Thoracic aorta (tissue), 2 donors: ENCODE data around the gene PRDM1. TPM values are rescaled to one million over a fixed set of nuclear protein-coding genes. Genes with fewer than 3 reads are reported as not detected.

Experiments used
- ATAC-seq: fragments of 150-250 bp; one replicate; pipeline ENCODE4 v1.8.0; 2017; ENCODE audit warnings: low read depth; ENCODE audit not compliant: insufficient number of reproducible peaks, low FRiP score
- DNase-seq: peaks from one replicate; pipeline ENCODE4 v3.0.0-alpha.2; 2020; ENCODE audit warnings: low spot score
- H3K27ac ChIP-seq, 2 donors: fragments of 200-600 bp; sonication (generic); 1 replicate in 1 of 2; 2 replicates in 1 of 2; pipeline ENCODE4 v1.5.1; 2016; ENCODE audit warnings: mild to moderate bottlenecking in 2 of 2, moderate library complexity in 2 of 2
- H3K27me3 ChIP-seq: fragments of 200-600 bp; sonication (generic); replicated peaks from 2 replicates; pipeline ENCODE4 v1.6.0; 2016; ENCODE audit warnings: mild to moderate bottlenecking; ENCODE audit not compliant: insufficient read depth
- H3K36me3 ChIP-seq: fragments of 200-600 bp; sonication (generic); one replicate; pipeline ENCODE4 v1.5.1; 2016
- H3K4me1 ChIP-seq, 2 donors: fragments of 200-600 bp; sonication (generic); 1 replicate in 1 of 2; 2 replicates in 1 of 2; pipeline versions ENCODE4 v1.5.1 to v1.6.0; 2016; ENCODE audit warnings: low read depth in 2 of 2, mild to moderate bottlenecking in 1 of 2; ENCODE audit not compliant: control insufficient read depth in 1 of 2
- H3K4me3 ChIP-seq: fragments of 200-600 bp; sonication (generic); 2 replicates; pipeline ENCODE4 v1.5.1; 2016; ENCODE audit warnings: mild to moderate bottlenecking
- H3K9me3 ChIP-seq: fragments of 200-600 bp; sonication (generic); 2 replicates; pipeline ENCODE4 v1.5.1; 2016
- total RNA-seq, 2 donors: library from RNA; depleted of rRNA; stranded (reverse); fragments of >200 nt; gene quantifications; one replicate each; pipeline versions ENCODE4 v1.1.0 to v1.2.3, GENCODE V29; 2016
- TF ChIP-seq, protein P1 (sequence below): fragments of 200-600 bp; sonication (generic); IDR thresholded peaks from one replicate; pipeline ENCODE4 v1.5.1; 2019; ENCODE audit warnings: antibody characterized with exemption

Gene PRDM1
- total RNA-seq, result 1 to 10 TPM; 4.1 to 7.9 TPM

DNA sequence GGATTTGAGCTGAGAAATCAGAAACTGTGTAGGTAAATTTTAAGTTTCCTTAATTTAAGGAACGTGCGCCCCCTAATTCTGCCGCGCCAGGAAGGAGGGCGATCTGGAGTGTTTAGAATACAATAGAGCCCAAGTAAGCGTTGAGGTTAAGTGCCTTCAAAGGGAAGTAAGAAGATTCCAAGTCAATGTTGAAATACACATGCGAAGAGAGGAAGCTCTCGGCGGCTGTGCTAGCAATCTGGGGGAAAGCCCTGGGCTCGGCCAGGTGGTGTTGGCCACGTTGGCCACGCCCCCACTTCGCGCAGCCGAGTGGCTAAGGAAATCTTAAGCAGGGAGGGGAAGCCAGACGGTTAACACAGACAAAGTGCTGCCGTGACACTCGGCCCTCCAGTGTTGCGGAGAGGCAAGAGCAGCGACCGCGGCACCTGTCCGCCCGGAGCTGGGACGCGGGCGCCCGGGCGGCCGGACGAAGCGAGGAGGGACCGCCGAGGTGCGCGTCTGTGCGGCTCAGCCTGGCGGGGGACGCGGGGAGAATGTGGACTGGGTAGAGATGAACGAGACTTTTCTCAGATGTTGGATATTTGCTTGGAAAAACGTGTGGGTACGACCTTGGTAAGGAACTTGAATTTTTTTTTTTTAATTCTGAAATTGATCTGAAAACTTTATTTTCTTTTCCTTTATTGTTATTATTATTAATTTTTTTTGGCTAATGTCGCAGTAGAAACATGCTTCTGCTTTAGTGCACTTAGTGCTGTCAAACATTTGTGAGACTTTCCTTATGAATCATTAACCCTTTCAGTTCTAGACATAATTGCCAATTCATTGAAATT lies at the start of gene PRDM1:
TSS of gene PRDM1 (plus strand) at position 353 of the 830 bp plus-strand sequence. CDS start at position 571, 218 bp downstream.
- TF ChIP-seq, protein P1, sequence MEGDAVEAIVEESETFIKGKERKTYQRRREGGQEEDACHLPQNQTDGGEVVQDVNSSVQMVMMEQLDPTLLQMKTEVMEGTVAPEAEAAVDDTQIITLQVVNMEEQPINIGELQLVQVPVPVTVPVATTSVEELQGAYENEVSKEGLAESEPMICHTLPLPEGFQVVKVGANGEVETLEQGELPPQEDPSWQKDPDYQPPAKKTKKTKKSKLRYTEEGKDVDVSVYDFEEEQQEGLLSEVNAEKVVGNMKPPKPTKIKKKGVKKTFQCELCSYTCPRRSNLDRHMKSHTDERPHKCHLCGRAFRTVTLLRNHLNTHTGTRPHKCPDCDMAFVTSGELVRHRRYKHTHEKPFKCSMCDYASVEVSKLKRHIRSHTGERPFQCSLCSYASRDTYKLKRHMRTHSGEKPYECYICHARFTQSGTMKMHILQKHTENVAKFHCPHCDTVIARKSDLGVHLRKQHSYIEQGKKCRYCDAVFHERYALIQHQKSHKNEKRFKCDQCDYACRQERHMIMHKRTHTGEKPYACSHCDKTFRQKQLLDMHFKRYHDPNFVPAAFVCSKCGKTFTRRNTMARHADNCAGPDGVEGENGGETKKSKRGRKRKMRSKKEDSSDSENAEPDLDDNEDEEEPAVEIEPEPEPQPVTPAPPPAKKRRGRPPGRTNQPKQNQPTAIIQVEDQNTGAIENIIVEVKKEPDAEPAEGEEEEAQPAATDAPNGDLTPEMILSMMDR, result no peak
- ATAC-seq (no peak), DNase-seq (no peak)
- Histone ChIP-seq H3K27me3 (peaks cover 4% of the 10 kb centered on the region), H3K4me1 (peaks cover 8 to 26% of the 10 kb centered on the region in 2 donors), H3K9me3 (no peaks in the 10 kb centered on the region), H3K36me3 (no peaks in the 10 kb centered on the region), H3K27ac (peak within 1 kb of the TSS in 1 of 2 donors; percentile 26), H3K4me3 (peak within 1 kb of the TSS; percentile 69)

DNA sequence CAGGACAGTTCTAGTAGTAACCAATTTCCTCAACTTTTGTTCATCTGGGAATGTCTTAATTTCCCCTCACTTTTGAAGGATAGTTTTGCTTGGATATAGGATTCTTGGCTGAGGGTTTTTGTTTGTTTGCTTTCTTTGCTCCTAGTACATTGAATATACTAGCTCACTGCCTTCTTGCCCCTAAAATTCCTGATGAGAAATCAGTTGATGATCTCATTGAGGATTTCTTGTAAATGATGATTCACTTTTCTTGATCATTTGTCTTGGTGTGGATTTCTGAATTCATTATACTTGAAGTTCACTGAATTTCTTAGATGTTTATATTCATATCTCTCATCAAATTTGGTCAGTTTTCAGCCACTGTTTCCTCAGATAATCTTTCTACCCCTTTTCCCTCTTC lies 49.1 kb upstream of the PRDM1 start:
- H3K36me3 ChIP-seq, result no peaks in the 10 kb centered on the region
- no peaks in the 10 kb centered on the region for H3K27me3 ChIP-seq
- TF ChIP-seq, protein P1, result no peak
- no peak for DNase-seq
- no peak overlapping the region for H3K4me3 ChIP-seq
- H3K4me1 ChIP-seq, result no peaks in the 10 kb centered on the region
- no peak overlapping the region for H3K27ac ChIP-seq
- H3K9me3 ChIP-seq, result no peaks in the 10 kb centered on the region
- ATAC-seq, result no peak

DNA sequence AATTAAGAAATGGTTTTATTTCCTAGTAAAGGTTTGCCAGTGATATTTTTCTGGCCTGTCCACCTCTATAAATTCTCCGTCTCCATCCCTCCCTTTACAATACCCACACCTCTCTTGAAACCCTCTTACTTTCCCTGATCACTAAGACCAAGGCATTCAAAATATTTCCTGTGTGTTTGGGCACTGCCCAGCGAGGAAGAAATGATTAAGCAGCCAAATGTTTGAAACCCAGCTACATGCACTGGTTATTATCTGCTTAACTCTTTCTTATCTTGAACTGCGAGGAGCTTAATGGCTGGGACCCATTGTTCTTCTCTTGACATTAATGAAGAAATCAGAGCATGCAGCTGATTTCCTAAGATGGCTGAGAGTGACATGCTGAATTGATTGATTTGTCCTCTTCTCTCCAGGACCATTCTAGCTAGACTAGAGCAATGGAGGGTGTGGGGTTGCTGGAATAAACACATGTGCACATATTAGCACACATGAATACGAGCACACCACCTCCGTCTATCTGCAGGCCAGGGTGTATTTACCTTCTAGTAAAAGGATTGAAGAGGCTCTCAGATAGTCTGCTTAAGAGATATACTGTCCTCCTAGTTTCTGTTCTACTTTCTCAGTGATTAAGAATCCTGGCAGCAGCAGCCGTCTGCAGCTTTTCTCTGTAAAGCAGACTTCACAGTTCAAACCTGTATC lies 46.1 kb upstream of the PRDM1 start:
- no peak overlapping the region for H3K27ac ChIP-seq
- TF ChIP-seq, protein P1, result no peak
- no peaks in the 10 kb centered on the region for H3K9me3 ChIP-seq
- no peaks in the 10 kb centered on the region for H3K36me3 ChIP-seq
- DNase-seq, result no peak
- H3K27me3 ChIP-seq, result no peaks in the 10 kb centered on the region
- ATAC-seq, result no peak
- no peak overlapping the region for H3K4me3 ChIP-seq
- no peaks in the 10 kb centered on the region for H3K4me1 ChIP-seq

DNA sequence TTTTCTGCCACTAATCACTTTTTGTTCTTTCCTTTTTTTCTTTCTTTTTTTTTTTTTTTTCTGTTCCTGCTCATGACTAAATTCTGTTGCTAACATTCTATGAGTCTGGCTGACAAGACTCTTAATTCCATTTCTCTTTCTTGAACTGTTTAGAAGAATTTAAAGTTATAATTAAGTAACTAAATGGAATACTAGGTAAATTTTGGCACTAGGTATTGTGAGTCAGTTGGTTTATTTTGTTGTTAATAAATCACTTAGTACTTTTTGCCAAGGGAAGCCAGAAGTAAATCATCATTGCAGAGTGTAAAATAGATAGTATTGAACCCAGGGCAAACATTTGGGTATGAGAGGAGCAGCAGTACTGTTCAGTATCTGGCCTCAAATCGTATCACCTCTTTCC lies 42.0 kb upstream of the PRDM1 start:
- Histone ChIP-seq H3K27me3 (no peaks in the 10 kb centered on the region), H3K4me3 (no peak overlapping the region), H3K9me3 (no peaks in the 10 kb centered on the region), H3K4me1 (no peaks in the 10 kb centered on the region), H3K27ac (no peak overlapping the region), H3K36me3 (no peaks in the 10 kb centered on the region)
- ATAC-seq (no peak), DNase-seq (no peak)
- TF ChIP-seq, protein P1, result no peak

DNA sequence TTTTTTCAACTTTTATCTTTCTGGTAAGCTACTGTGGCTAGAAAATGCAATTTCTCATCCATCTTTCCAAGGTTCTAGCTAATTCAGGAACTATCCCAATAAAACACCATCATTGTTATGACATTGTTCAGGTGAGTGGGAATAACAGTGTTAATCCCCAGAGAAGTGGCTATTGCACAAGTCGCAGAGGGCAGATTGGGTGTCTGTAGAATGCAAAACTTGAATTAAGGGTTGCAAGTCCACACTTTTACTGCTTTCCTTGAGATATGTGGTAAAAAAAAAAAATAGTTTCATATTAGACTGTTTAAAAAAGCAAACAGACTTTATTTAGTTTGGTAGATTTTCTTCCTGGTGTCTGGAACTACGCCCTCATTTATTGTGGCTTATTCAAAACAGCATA lies 41.1 kb upstream of the PRDM1 start:
- no peak for ATAC-seq
- no peak overlapping the region for H3K4me3 ChIP-seq
- H3K9me3 ChIP-seq, result no peaks in the 10 kb centered on the region
- H3K27ac ChIP-seq, result no peak overlapping the region
- no peaks in the 10 kb centered on the region for H3K36me3 ChIP-seq
- H3K27me3 ChIP-seq, result no peaks in the 10 kb centered on the region
- no peaks in the 10 kb centered on the region for H3K4me1 ChIP-seq
- no peak for DNase-seq
- TF ChIP-seq, protein P1, result no peak
